SKM-1 (cell line): ENCODE data around the gene CFAP221.

Experiments used
- DNase-seq: peaks from one replicate; lab custom pipeline; 2025; ENCODE audit not compliant: unreplicated experiment; lab: John Stamatoyannopoulos, UW

Gene CFAP221

GRCh38 chr2:119694845-119695521 lies 150.7 kb downstream of the CFAP221 start:
- no peak for DNase-seq

- DNase-seq: no peak
Observed at GRCh38 chr2:119696005-119696404, 151.8 kb downstream of the CFAP221 start.

GRCh38 chr2:119696494-119697030 lies 152.3 kb downstream of the CFAP221 start:
- no peak for DNase-seq

- DNase-seq: no peak
Observed at GRCh38 chr2:119697290-119698020, 153.2 kb downstream of the CFAP221 start.

- DNase-seq: no peak
Observed at GRCh38 chr2:119698246-119698645, 154.0 kb downstream of the CFAP221 start.

GRCh38 chr2:119699016-119699606 lies 154.9 kb downstream of the CFAP221 start:
- no peak for DNase-seq

- no peak for DNase-seq
Observed at GRCh38 chr2:119700866-119701265, 156.6 kb downstream of the CFAP221 start.

GRCh38 chr2:119701352-119701751 lies 157.1 kb downstream of the CFAP221 start:
- DNase-seq: no peak

- DNase-seq: no peak
Observed at GRCh38 chr2:119702203-119702917, 158.1 kb downstream of the CFAP221 start.

GRCh38 chr2:119702918-119703401 lies 158.7 kb downstream of the CFAP221 start:
- DNase-seq: peak; percentile 52

- no peak for DNase-seq
Observed at GRCh38 chr2:119703526-119703925, 159.3 kb downstream of the CFAP221 start.

GRCh38 chr2:119704670-119705120 lies 160.4 kb downstream of the CFAP221 start:
- no peak for DNase-seq

- DNase-seq: no peak
Observed at GRCh38 chr2:119706221-119706620, 162.0 kb downstream of the CFAP221 start.
